Activated CD4-positive, alpha-beta T cell treated with anti-CD3 and anti-CD28 coated beads, Interleukin-2, amount 50 U/mL, for 16 hours (primary cell): Measurements from ENCODE around the gene SPATA20.

ENCODE experiments used
- DNase-seq: peaks from one replicate; pipeline ENCODE4 v3.0.0-alpha.2; 2020

Gene SPATA20

GRCh38 chr17:50604513-50604912 lies 57.5 kb downstream of the SPATA20 start:
- no peak for DNase-seq

DNA sequence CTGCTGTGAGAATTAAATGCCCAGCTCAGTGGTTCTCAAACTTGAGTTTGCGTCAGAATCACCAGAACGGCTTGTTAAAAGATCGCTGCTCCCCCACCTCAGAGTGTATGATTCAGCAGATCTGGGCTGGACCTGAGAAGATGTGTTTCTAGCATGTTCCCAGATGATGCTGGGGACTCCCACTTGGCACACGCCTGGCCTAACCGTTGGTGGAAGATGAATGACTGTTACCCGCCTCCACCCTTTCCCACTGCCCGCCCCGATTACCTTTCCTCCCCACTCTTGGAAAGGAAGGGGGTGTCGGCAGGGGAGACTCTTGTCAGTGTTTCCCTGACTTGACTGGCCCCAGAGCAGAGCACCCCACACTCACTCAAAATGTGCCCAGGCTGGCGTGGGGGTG lies 58.5 kb downstream of the SPATA20 start:
- DNase-seq = no peak
